ENCODE measurements around the gene APLP1. TPM values are rescaled to one million over a fixed set of nuclear protein-coding genes. Genes with fewer than 3 reads are reported as not detected.
"Not testable (repeated sequence)": the region's sequence is repeated elsewhere in the genome, so short reads cannot be mapped to it uniquely, and the experiment has no call there.

The APLP1 gene
- total RNA-seq, 4 donors from 2014 or later: 0.44 to 1.7 (median 0.76) TPM; not detected in 1

DNA sequence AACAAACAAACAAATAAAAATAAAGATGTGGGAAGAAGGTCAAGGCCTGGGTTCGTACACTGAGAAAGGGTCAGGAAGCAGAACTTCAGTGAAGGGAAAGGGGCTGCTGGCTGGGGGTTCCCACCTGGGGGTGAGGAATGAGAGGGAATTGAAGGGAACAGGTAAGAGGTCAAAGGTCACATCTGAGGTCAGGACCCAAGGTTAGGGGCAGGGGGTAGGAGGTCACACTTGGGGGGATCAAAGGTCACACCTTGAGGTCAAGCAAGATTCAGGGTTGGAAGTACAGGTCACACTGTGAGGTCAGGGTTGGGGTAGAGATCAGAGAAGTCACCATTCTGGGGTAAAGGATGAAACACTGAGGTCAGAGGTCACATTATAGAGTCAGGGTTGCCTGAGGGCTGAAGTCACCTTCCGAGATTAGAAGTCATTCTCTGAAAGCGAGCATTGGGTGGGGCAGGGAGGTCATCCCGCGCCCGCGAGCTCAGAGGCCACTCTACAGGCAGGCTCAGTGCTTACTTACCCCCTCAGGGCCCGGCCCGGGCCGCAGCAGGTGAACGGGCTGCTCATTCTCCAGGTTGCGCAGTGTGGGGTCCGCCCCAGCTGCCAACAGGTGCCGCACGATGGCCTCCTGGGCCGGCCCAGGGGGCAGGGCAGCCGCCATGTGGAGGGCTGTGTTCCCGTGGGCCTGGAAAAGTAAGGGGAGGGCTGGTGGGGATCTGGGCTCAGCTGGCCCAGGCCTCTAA lies 21.2 kb downstream of the APLP1 start:
- no peaks in the 10 kb centered on the region for H3K27me3 ChIP-seq
- DNase-seq: no peak
- intact Hi-C loops (cut with DNase I): no loop called here

GRCh38 chr19:35890113-35890650 lies 21.8 kb downstream of the APLP1 start:
- no peaks in the 10 kb centered on the region for H3K4me1 ChIP-seq
- WGBS, 2 donors: 77 to 92% methylated on average over 7 to 8 of the region's 13 CpGs
- DNase-seq: no peak
- H3K36me3 ChIP-seq: peaks cover 11 to 87% (median 39%) of the 10 kb centered on the region in 3 donors
- no peak for TF ChIP-seq POLR2A (IDR thresholded peaks at IDR 0.05)
- intact Hi-C loops (cut with DNase I): no loop called here
- no peak overlapping the region for H3K4me3 ChIP-seq
- H3K27ac ChIP-seq: no peak overlapping the region
- no peaks in the 10 kb centered on the region for H3K27me3 ChIP-seq
- no peaks in the 10 kb centered on the region for H3K9me3 ChIP-seq

More for the DNA sequence above, 21.2 kb downstream of the APLP1 start:
- TF ChIP-seq POLR2A (IDR thresholded peaks at IDR 0.05): no peak
- TF ChIP-seq, protein P1, sequence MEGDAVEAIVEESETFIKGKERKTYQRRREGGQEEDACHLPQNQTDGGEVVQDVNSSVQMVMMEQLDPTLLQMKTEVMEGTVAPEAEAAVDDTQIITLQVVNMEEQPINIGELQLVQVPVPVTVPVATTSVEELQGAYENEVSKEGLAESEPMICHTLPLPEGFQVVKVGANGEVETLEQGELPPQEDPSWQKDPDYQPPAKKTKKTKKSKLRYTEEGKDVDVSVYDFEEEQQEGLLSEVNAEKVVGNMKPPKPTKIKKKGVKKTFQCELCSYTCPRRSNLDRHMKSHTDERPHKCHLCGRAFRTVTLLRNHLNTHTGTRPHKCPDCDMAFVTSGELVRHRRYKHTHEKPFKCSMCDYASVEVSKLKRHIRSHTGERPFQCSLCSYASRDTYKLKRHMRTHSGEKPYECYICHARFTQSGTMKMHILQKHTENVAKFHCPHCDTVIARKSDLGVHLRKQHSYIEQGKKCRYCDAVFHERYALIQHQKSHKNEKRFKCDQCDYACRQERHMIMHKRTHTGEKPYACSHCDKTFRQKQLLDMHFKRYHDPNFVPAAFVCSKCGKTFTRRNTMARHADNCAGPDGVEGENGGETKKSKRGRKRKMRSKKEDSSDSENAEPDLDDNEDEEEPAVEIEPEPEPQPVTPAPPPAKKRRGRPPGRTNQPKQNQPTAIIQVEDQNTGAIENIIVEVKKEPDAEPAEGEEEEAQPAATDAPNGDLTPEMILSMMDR (IDR thresholded peaks at IDR 0.05): no peak
- Histone ChIP-seq H3K4me1 (no peaks in the 10 kb centered on the region), H3K36me3 (peaks cover 11 to 80% (median 37%) of the 10 kb centered on the region in 3 donors), H3K9me3 (no peaks in the 10 kb centered on the region), H3K4me3 (no peak overlapping the region), H3K27ac (no peak overlapping the region)
- 88 to 97% methylated on average over 2 to 10 of the region's 18 CpGs for WGBS, 2 donors

GRCh38 chr19:35891819-35892218 lies 23.4 kb downstream of the APLP1 start:
- H3K36me3 ChIP-seq: peaks cover 24 to 100% (median 45%) of the 10 kb centered on the region in 3 donors
- intact Hi-C loops (cut with DNase I); DNase-seq; H3K27ac ChIP-seq; H3K4me1 ChIP-seq; H3K9me3 ChIP-seq; H3K4me3 ChIP-seq; H3K27me3 ChIP-seq: not testable (repeated sequence)
- 88 to 96% methylated on average over 2 to 3 of the region's 3 CpGs for WGBS, 2 donors

GRCh38 chr19:35894342-35894741 lies 26.0 kb downstream of the APLP1 start:
- H3K36me3 ChIP-seq: peaks cover 16 to 87% (median 28%) of the 10 kb centered on the region in 3 donors
- TF ChIP-seq, protein P1 (IDR thresholded peaks at IDR 0.05): no peak
- no peak for TF ChIP-seq POLR2A (IDR thresholded peaks at IDR 0.05)
- no peak overlapping the region for H3K4me3 ChIP-seq

DNA sequence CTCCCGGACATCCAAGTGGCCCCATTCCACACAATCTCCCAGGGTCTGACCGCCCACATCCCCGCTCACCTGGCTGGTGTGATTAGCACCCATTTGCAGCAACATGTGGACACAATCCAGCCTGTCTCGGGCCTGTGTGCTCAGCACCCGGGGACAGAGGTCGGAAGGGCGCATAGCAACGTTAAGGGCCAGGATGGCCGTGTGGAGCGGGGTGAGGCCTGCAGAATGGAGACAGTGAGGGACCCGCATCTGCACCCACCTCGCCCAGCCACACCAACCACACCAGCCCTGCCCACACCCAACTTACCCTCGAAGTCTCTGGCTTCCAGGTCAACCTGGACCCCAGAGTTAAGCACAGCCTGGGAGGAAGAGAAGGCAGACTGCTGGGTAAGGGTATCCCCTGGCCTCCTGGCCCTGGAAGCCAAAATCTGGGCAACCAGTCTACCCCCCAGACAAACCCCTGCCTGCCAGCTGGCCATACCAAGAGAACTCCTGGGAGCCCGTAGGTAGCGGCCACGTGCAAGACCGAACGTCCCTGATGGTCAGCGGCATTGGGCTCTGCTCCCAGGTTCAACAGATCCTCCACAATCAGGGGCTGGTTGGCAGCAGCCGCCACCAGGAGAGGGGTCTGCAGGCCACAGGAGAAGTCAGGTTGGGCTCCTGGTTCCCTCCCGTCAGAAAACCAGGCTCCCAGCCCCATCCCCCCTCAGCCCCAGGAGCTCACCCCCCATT lies 27.7 kb downstream of the APLP1 start:
- H3K27ac ChIP-seq: no peak overlapping the region
- H3K27me3 ChIP-seq: no peaks in the 10 kb centered on the region
- H3K9me3 ChIP-seq: no peaks in the 10 kb centered on the region
- no peak for DNase-seq
- H3K4me3 ChIP-seq: no peak overlapping the region
- TF ChIP-seq POLR2A (IDR thresholded peaks at IDR 0.05): no peak
- TF ChIP-seq, protein P1 (IDR thresholded peaks at IDR 0.05): no peak
- WGBS, 2 donors: 84 to 95% methylated on average over 7 to 9 of the region's 21 CpGs
- intact Hi-C loops (cut with DNase I): loop anchor here (5.0 kb wide), 1 partner anchor 36 kb away; no protein-coding TSS in a partner anchor
- H3K4me1 ChIP-seq: peaks cover 4 to 41% (median 18%) of the 10 kb centered on the region in 3 donors
- H3K36me3 ChIP-seq: peaks cover 16 to 70% (median 18%) of the 10 kb centered on the region in 3 donors

More at GRCh38 chr19:35894342-35894741, 26.0 kb downstream of the APLP1 start:
- Histone ChIP-seq H3K27me3 (no peaks in the 10 kb centered on the region), H3K4me1 (peaks cover 4 to 27% (median 14%) of the 10 kb centered on the region in 3 donors), H3K27ac (no peak overlapping the region), H3K9me3 (no peaks in the 10 kb centered on the region)
- intact Hi-C loops (cut with DNase I): no loop called here
- no peak for DNase-seq
- 100% methylated on average over 1 to 2 of the region's 2 CpGs for WGBS, 2 donors

All from esophagus squamous epithelium (tissue), 5 donors.